Measurements from ENCODE around the gene ANO5. TPM values are rescaled to one million over a fixed set of nuclear protein-coding genes. Genes with fewer than 3 reads are reported as not detected.
"Not testable (repeated sequence)": the region's sequence is repeated elsewhere in the genome, so short reads cannot be mapped to it uniquely, and the experiment has no call there.

ANO5 gene
- total RNA-seq, 1 donor from 2014 or later: 0.20 TPM

DNA sequence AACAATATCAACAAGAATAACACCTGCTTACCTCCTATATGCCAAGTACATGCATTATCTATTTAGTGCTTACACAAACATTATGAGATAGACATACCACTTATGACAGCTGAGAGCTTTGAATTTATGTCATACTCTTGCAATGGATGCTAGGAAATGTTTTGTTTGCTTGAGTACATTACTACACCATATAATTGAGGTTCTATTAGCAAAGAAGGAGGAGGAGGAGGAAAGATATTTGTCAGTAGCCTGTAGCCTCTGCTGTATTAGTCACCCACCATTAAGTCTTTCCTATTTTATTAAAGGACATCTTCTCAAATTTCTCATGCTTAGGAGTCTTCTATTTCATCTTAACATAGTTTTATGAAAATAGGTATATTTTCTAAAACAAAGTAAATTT lies 6.4 kb downstream of the ANO5 start:
- ATAC-seq: no peak

DNA sequence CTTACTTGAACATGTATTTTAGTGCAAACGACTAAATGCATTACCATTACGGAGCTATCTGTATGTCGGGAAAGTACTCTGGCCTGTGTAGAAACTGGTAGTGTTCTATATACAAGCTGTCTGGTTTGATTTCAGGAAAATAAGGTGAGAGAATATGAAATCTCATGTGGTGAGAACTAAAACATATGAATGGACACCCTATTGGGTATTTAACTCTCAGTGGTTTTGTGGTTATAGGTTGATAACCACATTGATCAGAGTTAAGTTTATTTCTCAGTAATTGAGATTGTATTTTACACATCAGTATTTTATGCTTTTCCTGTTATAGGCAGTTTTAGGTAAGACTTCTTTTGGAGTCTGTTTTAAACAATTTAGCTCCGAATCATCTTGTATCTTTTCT lies 10.4 kb downstream of the ANO5 start:
- ATAC-seq: no peak

DNA sequence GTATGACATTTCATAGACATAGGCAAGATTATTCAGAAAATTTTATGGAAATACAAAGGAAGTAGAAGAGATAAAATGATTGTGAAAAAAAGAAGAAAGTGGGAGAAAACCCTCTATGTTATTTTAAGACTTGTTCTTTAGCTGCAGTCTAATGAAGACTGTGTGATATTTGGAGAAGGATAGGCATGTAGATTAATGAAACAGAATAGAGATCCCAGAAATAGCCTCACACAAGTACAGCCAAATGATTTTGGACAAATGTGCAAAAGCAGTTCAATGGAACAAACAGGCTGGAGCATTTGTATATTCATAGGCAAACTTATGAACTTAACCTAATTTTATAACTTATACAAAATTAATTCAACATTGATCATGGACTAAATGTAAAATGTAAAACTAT lies 14.3 kb downstream of the ANO5 start:
- ATAC-seq: no peak

DNA sequence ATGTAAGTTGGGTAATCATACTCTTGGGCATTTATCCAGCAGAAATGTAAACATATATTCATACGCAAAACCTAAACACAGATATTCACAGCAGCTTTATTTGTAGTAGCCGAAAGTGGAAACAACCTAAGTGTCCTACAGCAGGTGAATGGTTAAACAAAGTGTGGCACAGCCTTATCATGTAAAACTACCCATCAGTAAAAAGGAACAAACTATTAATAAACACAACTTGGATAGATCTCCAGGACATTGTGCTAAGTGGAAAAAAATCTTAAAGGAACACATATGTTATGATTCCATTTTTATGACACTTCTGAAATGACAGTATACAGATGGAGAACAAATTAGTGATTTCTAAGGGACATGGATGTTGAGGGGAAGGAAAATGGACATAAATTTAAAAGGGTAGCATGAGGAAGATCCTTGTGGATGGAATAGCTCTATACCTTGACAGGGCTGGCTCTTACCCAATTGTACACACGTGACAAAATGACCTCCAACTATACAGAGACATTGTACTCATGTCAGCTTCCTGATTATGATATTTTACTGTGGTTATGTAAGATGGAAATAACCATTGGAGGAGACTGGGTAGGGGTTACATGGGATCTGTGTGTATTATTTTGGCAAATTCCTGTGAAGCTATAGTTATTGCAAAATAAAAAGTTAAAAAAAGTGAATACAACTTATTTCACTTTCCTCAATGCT lies 15.4 kb downstream of the ANO5 start:
- ATAC-seq: no peak

DNA sequence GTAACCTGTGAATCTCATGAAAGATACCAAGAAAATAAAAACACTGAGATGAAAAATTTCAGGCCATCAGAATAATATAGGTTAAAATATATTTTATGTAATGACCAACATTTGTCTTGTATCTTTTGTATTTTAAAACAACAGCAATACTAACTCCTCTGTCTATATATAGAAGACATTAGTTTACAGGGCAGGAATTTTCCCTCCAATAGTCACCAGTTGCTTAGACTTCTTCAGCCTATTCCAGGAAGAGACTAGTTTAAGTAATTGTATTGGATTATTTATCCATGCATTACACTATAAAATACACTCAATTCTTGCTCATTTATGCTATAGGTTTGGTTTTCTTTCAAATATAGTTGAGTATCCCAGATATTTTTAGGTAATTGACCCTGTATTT lies 24.1 kb downstream of the ANO5 start:
- ATAC-seq: no peak

DNA sequence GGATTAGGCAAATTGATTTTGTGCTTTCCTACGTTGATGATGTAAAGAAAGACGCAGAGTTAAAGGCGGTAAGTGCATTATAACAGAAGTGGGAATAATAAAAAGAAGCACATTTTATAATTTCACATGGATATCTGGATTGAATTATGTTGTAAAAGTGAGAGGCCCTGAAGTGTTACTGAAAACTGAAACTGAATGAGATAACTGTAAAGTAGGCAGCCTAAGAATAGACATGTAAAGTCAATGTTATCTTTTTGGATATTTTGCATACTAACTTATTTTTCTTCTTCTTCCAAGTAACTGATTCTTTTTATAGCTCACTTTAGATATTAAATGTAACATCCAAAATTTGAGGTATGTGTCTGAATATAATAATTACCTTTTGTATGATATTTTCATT lies 28.3 kb downstream of the ANO5 start:
- no peak for ATAC-seq

DNA sequence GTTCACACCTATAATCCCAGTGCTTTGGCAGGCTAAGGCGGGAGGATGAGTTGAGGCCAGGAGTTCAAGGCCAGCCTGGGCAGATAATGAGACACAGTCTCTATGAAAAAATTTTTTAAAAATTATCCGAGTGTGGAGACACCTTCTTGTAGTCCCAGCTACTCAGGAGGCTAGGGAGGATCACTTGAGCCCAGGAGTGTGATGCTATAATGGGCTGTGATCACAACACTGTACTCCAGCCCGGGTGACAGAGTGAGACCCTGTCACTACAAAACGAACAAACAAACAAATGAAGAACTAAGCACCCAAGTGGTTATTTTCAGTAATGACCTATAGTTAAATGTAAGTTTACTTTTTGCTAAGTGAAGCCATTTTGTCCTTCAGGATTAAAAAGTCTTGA lies 32.3 kb downstream of the ANO5 start:
- ATAC-seq: no peak

DNA sequence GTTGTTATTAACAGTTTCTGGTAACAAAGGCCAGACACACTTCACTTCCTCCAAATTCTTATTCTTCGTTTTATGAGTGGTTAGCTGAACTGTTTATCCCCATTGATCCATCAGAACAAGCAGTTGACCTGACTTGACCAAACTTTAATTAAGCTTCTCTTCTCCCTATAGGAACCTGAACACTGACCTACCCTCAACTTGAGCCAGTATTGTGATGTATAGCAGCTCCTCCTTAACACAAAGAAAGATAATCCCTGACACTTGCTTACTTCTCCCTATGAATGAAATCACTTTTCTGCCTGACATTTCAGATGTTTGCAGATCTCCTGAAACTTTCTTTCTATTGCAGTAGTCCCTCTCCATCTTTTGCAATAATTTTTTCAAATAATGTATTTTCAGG lies 41.9 kb downstream of the ANO5 start:
- ATAC-seq: no peak

DNA sequence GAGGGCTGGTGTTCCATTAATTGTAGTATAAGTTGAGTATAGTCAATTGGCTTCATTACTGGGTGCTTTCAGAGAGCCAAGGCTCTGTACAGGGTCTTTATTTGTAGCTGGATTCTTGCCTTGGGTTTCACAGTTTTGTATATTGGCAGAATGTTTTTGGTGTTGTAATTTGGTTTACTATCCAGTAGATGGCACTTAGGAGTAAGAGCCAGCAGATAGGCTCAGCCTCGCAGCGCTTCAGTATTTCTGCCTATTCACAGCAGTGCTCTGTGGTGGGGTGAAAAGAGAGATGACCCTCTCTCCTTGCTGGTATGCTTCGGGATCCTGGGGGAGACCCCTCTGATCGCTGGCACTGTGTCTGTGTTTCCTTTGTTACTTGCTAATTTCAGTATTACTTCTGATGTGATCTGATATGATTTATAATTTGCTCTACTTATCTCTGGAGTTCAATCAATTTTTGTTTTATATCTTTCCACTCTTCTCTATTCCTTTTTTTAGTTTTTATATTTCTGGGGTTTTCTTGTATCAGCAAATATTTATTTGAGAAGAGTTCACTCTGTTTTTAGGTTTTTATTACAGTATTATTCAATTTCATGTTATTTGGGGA lies 52.2 kb downstream of the ANO5 start:
- peak; percentile 60 for ATAC-seq

DNA sequence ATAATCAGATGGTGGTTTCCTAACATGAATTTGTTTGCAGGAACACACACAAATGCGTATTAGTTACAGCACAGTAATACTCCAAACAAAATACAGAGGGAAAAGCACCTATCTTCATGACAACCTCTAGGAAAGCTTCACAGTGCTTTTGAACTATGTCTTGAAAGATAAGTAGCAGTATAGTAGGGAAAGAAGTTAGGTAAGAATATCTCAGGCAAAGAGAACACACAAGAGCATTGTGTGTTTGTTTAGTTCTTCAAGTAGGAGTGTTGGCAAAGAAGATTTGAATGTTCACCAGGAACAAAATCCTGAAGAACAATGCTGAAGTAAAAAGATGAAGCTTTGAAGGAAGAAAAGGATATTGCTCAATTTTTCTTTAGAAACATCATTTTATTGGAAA lies 54.1 kb downstream of the ANO5 start:
- no peak for ATAC-seq

DNA sequence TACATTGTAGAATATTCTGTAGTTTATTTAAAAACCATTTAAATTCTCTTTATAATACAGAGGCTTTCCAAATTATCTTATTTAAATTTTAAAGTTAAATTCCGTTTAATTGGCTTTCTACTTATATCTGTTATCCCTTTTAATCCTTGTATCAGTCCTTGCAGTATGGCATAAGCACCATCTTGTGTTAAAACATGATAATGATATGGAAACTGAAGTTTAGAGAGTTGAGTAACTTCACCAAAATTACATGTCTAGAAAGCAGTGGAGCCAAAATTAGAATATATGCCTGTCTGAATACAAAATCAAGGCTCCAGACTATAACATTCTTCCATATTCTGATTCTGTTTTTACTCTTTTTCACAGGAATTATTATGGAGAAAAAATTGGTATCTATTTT lies 57.0 kb downstream of the ANO5 start:
- ATAC-seq: no peak

DNA sequence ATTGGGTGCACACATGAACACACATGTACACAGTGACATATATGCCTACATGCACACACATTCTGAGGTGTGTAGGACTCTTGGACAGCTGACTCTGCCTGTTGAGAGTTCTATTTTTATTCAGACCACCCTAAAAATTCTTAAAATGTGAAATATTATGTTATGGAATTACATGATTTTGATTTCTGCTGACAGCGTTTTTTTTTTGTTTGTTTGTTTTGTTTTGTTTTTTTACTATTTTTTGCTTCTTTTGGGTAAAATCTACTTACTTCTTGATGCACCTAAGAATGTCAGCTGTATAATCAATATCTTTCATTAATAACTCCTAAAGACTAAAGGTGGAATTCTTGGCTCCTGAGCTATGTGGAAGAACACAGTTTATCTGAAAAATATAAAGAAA lies 64.0 kb downstream of the ANO5 start:
- ATAC-seq: no peak

DNA sequence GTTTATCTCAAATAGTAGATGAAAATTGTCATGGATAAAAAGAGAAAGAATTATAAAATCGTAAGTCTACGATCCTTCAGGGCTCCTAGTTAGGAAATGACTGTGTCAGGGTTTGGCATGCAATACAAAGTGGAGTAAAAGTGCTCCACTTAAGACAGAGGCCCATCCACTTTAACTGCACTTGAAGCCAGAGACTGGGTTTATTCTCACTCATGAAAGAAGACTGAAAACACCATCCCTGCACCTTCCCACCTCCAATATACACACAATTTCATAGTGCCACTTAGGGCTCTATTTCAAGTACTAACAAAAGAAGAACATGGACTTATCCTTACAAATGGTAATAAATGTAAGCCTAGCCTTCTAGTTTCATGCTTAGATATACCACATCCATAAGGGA lies 70.7 kb downstream of the ANO5 start:
- no peak for ATAC-seq

DNA sequence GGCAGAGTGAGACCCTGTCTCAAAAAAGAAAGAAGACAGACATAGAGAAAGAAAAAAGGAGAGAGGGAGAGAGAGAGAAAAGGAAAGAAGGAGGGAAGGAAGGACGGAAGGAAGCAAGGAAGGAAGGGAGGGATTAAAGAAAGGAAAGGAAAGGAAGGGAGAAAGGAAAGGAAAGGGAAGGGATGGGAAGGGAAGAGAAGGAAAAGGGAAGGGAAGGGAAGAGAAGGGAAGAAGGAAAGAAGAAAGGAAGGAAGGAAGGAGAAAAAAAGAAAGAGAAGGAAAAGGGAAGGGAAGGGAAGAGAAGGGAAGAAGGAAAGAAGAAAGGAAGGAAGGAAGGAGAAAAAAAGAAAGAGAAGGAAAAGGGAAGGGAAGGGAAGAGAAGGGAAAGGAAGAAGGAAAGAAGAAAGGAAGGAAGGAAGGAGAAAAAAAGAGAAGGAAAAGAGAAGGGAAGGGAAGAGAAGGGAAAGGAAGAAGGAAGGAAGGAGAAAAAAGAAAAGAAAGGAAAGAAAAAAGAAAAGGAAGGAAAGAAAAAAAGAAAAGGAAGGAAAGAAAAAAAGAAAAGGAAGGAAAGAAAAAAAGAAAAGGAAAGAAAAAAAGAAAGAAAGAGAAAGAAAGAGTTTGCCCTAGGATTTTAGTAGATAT lies 76.2 kb downstream of the ANO5 start:
- not testable (repeated sequence) for ATAC-seq

DNA sequence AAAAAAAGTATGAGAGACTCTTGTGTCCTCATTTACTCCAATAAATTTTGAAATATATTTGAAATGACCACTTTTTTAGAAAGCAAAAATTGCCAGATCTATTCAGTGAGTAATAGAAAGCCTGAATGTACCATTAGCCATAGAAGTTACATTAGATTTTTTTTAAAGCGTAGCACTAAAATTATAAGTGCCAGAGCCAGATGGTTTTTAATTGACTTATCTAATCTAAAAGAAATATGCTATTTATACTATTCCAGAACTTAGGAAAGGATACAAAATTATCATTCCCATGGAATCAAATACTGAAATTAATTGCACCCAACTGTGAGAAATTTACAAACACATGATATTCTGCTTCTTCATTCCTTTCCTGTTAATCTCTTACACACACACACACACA lies 80.9 kb downstream of the ANO5 start:
- ATAC-seq: no peak

DNA sequence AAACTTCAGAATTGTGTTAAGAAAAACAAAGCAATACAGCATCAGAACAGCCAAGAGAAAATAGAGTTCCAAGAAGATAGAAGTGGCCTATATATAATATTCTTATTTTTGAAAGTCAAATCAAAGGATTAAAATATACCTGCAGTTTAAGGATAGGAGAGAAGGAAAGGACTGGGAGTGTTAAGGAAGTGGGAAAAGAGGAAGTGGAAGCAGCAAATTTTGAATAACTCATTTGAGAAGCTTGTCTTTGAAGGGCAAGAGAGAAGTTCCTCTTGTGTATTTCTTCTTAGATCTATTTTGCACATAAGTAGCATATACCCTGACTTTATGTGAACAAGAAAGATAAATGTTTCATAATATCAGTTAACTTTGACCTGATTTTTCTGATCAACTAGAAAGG lies 82.7 kb downstream of the ANO5 start:
- ATAC-seq: no peak

DNA sequence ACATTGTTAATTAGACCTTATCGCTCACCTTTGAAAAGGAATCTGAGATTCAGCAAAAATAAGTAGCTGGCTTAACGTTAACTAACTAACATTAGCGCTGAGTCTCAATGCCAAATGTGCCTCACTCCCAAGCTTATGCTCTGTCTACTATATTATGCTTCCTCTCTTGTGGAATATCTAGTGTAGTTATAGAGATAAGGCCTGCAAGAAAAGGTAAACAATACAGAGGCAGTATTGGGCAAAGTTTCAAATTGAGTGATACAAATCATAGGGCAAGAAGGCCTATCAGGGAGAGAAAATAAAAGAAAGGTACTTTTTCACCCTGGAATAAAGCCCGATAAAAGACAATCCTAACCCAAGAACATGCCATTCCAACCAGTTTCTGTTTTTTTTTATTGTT lies 83.7 kb downstream of the ANO5 start:
- ATAC-seq: no peak

DNA sequence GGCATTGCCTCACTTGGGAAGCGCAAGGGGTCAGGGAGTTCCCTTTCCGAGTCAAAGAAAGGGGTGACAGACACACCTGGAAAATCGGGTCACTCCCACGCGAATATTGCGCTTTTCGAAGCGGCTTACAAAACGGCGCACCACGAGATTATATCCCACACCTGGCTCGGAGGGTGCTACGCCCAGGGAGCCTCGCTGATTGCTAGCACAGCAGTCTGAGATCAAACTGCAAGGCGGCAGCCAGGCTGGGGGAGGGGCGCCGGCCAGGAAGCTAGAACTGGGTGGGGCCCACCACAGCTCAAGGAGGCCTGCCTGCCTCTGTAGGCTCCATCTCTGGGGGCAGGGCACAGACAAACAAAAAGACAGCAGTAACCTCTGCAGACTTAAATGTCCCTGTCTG lies 92.1 kb downstream of the ANO5 start:
- ATAC-seq: not testable (repeated sequence)

DNA sequence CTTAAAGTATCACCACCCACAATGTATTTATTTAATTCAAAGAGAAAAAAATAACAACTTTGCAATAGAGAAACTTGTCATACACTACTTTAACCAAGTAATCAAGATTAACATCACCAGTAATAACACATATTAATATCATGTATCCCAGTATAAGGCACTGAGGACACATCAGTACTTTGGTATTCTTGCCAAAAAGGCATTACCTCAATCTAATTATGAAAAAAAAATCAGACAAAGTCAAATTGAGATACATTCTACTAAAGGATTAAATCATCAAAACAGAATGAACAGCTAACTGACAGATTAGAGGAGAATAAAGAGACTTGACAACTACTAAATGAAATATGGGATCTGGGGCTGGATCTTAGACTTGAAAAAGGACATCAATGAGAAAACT lies 109.5 kb downstream of the ANO5 start:
- ATAC-seq: no peak

DNA sequence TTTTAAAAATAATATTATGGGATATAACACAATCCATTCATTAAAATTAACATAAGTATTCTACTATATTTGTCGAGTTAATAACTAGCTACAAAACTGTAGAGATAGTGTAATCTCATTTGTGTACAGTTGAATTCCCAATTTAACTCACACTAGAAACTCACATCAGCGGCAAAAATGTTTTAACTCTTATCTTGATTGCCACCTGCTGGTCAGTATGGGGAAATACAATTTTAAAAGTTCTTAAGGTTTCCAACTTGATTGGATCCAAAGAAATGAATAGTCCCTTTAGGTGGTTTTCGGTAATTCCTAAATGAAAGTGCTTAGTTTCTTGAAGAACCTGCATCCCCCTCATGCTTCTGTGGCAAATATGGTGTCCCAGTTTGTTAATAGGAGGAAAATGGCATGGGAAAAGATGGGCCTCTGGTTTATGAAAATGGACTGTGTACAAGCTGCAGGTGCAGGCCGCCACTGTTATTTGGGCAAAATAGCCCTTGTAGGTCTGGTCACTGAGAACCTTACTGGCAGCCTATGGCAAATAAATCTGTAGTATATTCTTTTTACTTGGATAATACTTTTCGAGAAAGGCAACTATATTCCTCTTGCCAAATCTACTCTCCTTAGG lies 111.6 kb downstream of the ANO5 start:
- ATAC-seq: no peak

DNA sequence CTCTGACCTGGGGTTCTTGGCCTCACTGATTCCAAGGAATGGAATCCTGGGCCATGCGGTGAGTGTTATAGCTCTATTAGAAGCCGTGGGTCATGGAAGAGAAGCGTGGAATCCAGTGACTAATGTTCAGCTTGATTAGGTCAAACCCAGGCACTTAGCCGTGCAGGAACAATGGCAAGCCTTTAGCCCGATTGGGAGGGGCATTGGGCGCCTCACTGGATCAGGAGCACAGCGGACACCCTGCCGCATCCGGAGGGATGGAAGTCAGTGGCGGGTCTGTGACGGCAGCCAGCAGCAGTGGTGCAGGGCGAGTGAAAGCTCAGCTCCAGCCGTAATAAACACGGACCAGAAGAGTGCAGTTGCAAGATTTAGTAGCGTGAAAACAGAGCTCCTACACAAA lies 124.8 kb downstream of the ANO5 start:
- ATAC-seq: no peak

DNA sequence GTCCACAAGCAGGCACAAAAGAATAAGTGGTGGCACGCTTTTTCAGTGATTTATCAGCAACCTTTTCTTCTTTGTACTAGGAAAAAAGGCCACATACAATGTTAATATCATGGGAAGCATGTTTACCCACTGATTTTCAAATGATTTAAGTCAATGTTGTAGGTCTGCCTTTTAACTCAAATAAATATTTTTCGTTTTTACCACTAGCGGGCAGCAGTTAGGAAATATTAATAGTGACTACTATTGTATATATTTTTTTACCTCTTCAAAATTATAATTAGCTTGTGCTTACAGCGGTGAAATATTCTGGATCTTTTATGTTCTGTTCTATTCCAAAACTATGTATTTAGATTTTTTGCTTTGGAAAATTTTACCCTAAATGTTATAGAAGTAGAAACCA lies 138.9 kb downstream of the ANO5 start:
- no peak for ATAC-seq
